GM12878 (cell line): ENCODE results near the gene ASH1L. TPM values are rescaled to one million over a fixed set of nuclear protein-coding genes. Genes with fewer than 3 reads are reported as not detected.

Experiments
- ATAC-seq: fragments of 200-7000 bp; cut with Tn5 transposase; 3 replicates; pipeline ENCODE4 v1.9.1; 2020; ENCODE audit warnings: mild to moderate bottlenecking, moderate library complexity
- BruUV-seq: library from RNA; stranded (reverse); fragments of 400-500 nt; replicated peaks from 2 replicates; lab custom pipeline; 2021; lab: Mats Ljungman, UMichigan
- CTCF ChIA-PET: fragments of 300-600 bp; sonication (Branson Sonifier 250); formaldehyde crosslinking; extraction: SDS; loops from one replicate; lab custom pipeline; 2021; ENCODE audit warnings: inconsistent platforms; lab: Yijun Ruan, JAX
- POLR2A ChIA-PET: fragments of 350-600 bp; formaldehyde crosslinking; extraction: SDS; loops from one replicate; lab custom pipeline; 2021; ENCODE audit warnings: inconsistent platforms; lab: Charles Lee
- RAD21 ChIA-PET: fragments of 300-600 bp; sonication (Branson Sonifier 250); formaldehyde crosslinking; loops from one replicate; lab custom pipeline; 2023; ENCODE audit warnings: antibody characterized with exemption; ENCODE audit not compliant: unreplicated experiment; lab: Charles Lee
- SMC1A ChIA-PET: fragments of 300-600 bp; sonication (Branson Sonifier 250); formaldehyde crosslinking; loops from one replicate; lab custom pipeline; 2023; ENCODE audit not compliant: unreplicated experiment, uncharacterized antibody; lab: Charles Lee
- DNase-seq: peaks from one replicate; pipeline ENCODE4 v3.0.0-alpha.2; 2011; ENCODE audit warnings: low read depth, low spot score
- FAIRE-seq: peaks from 3 replicates; lab custom pipeline; 2011; peaks lifted over from hg19 to GRCh38; lab: Jason Lieb, UNC
- H2AFZ ChIP-seq: 2 replicates; pipeline ENCODE4 v1.6.0; 2011; ENCODE audit warnings: low read depth, low read length, control low read depth; ENCODE audit not compliant: control insufficient read depth
- H3K27ac ChIP-seq: 2 replicates; pipeline ENCODE4 v1.5.1; 2011; ENCODE audit warnings: control low read depth; ENCODE audit not compliant: control insufficient read depth, insufficient read depth
- H3K27me3 ChIP-seq, 2 experiments: replicated peaks in 1 of 2; 2 replicates each; pipeline versions ENCODE4 v1.6.0 to v1.6.1; 2011; ENCODE audit warnings: low read length in 1 of 2; ENCODE audit not compliant: control insufficient read depth in 2 of 2, insufficient read depth in 2 of 2
- H3K36me3 ChIP-seq, 2 experiments: 2 replicates each; pipeline ENCODE4 v1.5.1; 2011; ENCODE audit warnings: low read length in 1 of 2; ENCODE audit not compliant: control insufficient read depth in 2 of 2, insufficient read depth in 2 of 2
- H3K4me1 ChIP-seq: 2 replicates; pipeline ENCODE4 v1.6.1; 2011; ENCODE audit warnings: mild to moderate bottlenecking, low read length, moderate library complexity, mixed read lengths; ENCODE audit not compliant: control insufficient read depth, insufficient read depth
- H3K4me2 ChIP-seq: 2 replicates; pipeline ENCODE4 v1.6.0; 2011; ENCODE audit warnings: control low read depth; ENCODE audit not compliant: control insufficient read depth, insufficient read depth
- H3K4me3 ChIP-seq: fragments of 200-600 bp; sonication (generic); 2 replicates; pipeline ENCODE4 v1.5.1; 2016
- H3K79me2 ChIP-seq: 2 replicates; pipeline ENCODE4 v1.6.0; 2011; ENCODE audit warnings: low read length; ENCODE audit not compliant: control insufficient read depth, insufficient read depth
- H3K9ac ChIP-seq: 2 replicates; pipeline ENCODE4 v1.8.0; 2011; ENCODE audit warnings: low read length, control low read depth, mixed read lengths; ENCODE audit not compliant: control insufficient read depth, insufficient read depth
- H3K9me3 ChIP-seq: replicated peaks from 3 replicates; pipeline ENCODE4 v1.5.1; 2011; ENCODE audit warnings: mild to moderate bottlenecking, low read length; ENCODE audit not compliant: control insufficient read depth, insufficient read depth
- H4K20me1 ChIP-seq: 2 replicates; pipeline ENCODE4 v1.6.0; 2011; ENCODE audit not compliant: control insufficient read depth, insufficient read depth
- CBFB ChIP-seq: IDR thresholded peaks from 2 replicates; pipeline ENCODE4 v1.6.1; 2016; ENCODE audit warnings: antibody characterized with exemption, low read depth
- EP300 ChIP-seq, 2 experiments: fragments of 150-350 bp in 1 of 2; IDR thresholded peaks; 2 replicates each; pipeline ENCODE4 v1.6.1; 2011 to 2012; ENCODE audit warnings: low read depth in 2 of 2, low read length in 2 of 2, borderline replicate concordance in 1 of 2, improper control_type of control experiment in 1 of 2, inconsistent platforms in 1 of 2; ENCODE audit not compliant: control insufficient read depth in 1 of 2
- GATAD2B ChIP-seq: fragments of 450-650 bp; conservative IDR thresholded peaks from 2 replicates; pipeline ENCODE4 v1.6.1; 2017; ENCODE audit warnings: low read depth, mild to moderate bottlenecking, moderate library complexity
- NR2C1 ChIP-seq: fragments of 450-650 bp; IDR thresholded peaks from 2 replicates; pipeline ENCODE4 v1.6.1; 2017; ENCODE audit warnings: antibody characterized with exemption, mild to moderate bottlenecking, moderate library complexity
- RAD21 ChIP-seq: IDR thresholded peaks from 2 replicates; pipeline ENCODE4 v1.6.1; 2011; ENCODE audit warnings: mild to moderate bottlenecking, low read depth, low read length, moderate library complexity; ENCODE audit not compliant: insufficient read depth
- RUNX3 ChIP-seq: IDR thresholded peaks from 2 replicates; pipeline ENCODE4 v1.6.1; 2012; ENCODE audit warnings: low read length, inconsistent platforms
- SUPT20H ChIP-seq: IDR thresholded peaks from 2 replicates; pipeline ENCODE4 v1.6.1; 2011; ENCODE audit warnings: low read depth, mild to moderate bottlenecking, low read length, moderate library complexity, borderline replicate concordance; ENCODE audit not compliant: control insufficient read depth
- ZNF622 ChIP-seq: fragments of 450-650 bp; IDR thresholded peaks from 2 replicates; pipeline ENCODE4 v1.6.1; 2017; ENCODE audit warnings: mild to moderate bottlenecking, inconsistent platforms
- WGBS: methylation state at CpG from one replicate; pipeline ENCODE4 v1.1.6; 2016; ENCODE audit warnings: low lambda C conversion rate; ENCODE audit not compliant: insufficient replicate concordance, insufficient coverage; ENCODE audit errors: missing lambda C conversion rate; 5-methylcytosine and 5-hydroxymethylcytosine counted together
- in situ Hi-C: fragments of 300-500 bp; cut with MboI; formaldehyde crosslinking; loops from 9 replicates; pipeline ENCODE4 v1.14.3; 2018; ENCODE audit warnings: mixed read lengths
- intact Hi-C: fragments of 100-400 bp; cut with micrococcal nuclease; formaldehyde crosslinking; loops from one replicate; pipeline ENCODE4 v1.14.2; 2022; ENCODE audit not compliant: unreplicated experiment
- polyA plus RNA-seq, 11 experiments: library from polyadenylated mRNA; depleted of rRNA in 4 of 11; unstranded in 6 of 11; stranded (reverse) in 5 of 11; fragments of >200 nt; fragmentation: Nextera tagmentation in 4 of 11; fragmentation: Illumina TruSeq in 1 of 11; extraction: Ambion mirVana in 4 of 11; extraction: Trizol in 1 of 11; gene quantifications; 1 replicate in 1 of 11; 2 replicates in 10 of 11; pipeline versions ENCODE4 v1.2.1 to v1.2.3, GENCODE V29; 2011 to 2016; ENCODE audit warnings: inconsistent platforms in 2 of 11, missing spikeins in 2 of 11, low read depth in 1 of 11
- total RNA-seq, 4 experiments: library from RNA; depleted of rRNA in 3 of 4; stranded (reverse); fragments of >200 nt in 3 of 4; fragmentation: Illumina TruSeq in 1 of 4; extraction: Trizol in 1 of 4; gene quantifications; 2 replicates each; pipeline versions ENCODE4 v1.2.1 to v1.2.3, GENCODE V29; 2013 to 2021
- TF ChIP-seq, protein P1 (sequence below): fragments of 150-350 bp; IDR thresholded peaks from 2 replicates; pipeline ENCODE4 v1.6.1; 2014; ENCODE audit warnings: mild to moderate bottlenecking, low read depth, low read length

The ASH1L gene
- total and polyA plus RNA-seq, 10 of the 15 experiments (the other 5 are each of a cell fraction or from before 2014, with no cell fraction given) = 1.7 to 23.9 (median 16.6) TPM

DNA sequence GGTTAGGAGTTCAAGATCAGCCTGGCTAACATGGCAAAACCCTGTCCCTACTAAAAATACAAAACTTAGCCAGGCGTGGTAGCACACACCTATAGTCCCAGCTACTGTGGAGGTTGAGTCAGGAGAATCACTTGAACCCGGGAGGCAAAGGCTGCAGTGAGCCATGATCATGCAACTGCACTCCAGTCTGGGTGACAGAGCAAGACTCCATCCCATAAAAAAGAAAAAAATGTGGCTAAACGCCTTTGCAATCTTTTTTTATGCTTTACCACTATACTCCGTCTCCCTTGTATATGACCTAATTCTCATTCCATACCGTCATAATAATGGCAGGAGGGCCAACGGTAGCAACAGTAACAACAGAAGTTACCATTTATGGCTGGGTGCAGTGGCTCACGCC is 109.5 kb downstream of the ASH1L start:
- Histone ChIP-seq H3K4me3 (no peak overlapping the region), H3K9me3 (no peaks in the 10 kb centered on the region), H3K9ac (no peak overlapping the region), H3K4me2 (no peak overlapping the region), H3K4me1 (no peaks in the 10 kb centered on the region), H3K36me3 (no peaks in the 10 kb centered on the region; a peak in 3 of 4 replicates), H2AFZ (no peak overlapping the region), H3K27me3 (no peaks in the 10 kb centered on the region), H4K20me1 (no peaks in the 10 kb centered on the region), H3K79me2 (no peaks in the 10 kb centered on the region), H3K27ac (no peak overlapping the region)
- in situ Hi-C loops = no loop called here
- intact Hi-C loops = no loop called here
- ChIA-PET CTCF (no interaction called here), SMC1A (no interaction called here), RAD21 (no interaction called here), POLR2A (no interaction called here)
- TF ChIP-seq CBFB (no peak), RUNX3 (no peak), SUPT20H (no peak), GATAD2B (no peak), NR2C1 (no peak), ZNF622 (no peak), EP300 (IDR thresholded peaks at IDR 0.05; ENCODE audit: borderline replicate concordance in 1 of 2, control insufficient read depth in 1 of 2, low read depth in 2 of 2, low read length in 2 of 2) (no peak), RAD21 (no peak)
- TF ChIP-seq, protein P1, sequence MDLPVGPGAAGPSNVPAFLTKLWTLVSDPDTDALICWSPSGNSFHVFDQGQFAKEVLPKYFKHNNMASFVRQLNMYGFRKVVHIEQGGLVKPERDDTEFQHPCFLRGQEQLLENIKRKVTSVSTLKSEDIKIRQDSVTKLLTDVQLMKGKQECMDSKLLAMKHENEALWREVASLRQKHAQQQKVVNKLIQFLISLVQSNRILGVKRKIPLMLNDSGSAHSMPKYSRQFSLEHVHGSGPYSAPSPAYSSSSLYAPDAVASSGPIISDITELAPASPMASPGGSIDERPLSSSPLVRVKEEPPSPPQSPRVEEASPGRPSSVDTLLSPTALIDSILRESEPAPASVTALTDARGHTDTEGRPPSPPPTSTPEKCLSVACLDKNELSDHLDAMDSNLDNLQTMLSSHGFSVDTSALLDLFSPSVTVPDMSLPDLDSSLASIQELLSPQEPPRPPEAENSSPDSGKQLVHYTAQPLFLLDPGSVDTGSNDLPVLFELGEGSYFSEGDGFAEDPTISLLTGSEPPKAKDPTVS = no peak
- DNase-seq = no peak
- over 99% methylated on average over 7 of the region's 7 CpGs for WGBS
- no TSS peak for BruUV-seq
- no peak for FAIRE-seq
- ATAC-seq = no peak
